ENCODE data around the gene CACNA1I.
"Not testable (repeated sequence)": the region's sequence is repeated elsewhere in the genome, so short reads cannot be mapped to it uniquely, and the experiment has no call there.

CACNA1I gene

GRCh38 chr22:39719559-39720450 lies 149.3 kb downstream of the CACNA1I start:
- no peak for DNase-seq (ENCODE audit: low spot score)

- no peak for DNase-seq (ENCODE audit: low spot score)
Measured at GRCh38 chr22:39721206-39722031, 150.9 kb downstream of the CACNA1I start.

GRCh38 chr22:39722032-39722325 lies 151.4 kb downstream of the CACNA1I start:
- DNase-seq (ENCODE audit: low spot score) = no peak

GRCh38 chr22:39722501-39722900 lies 151.9 kb downstream of the CACNA1I start:
- no peak for DNase-seq (ENCODE audit: low spot score)

GRCh38 chr22:39723463-39723862 lies 152.9 kb downstream of the CACNA1I start:
- no peak for DNase-seq (ENCODE audit: low spot score)

GRCh38 chr22:39723899-39724351 lies 153.4 kb downstream of the CACNA1I start:
- DNase-seq (ENCODE audit: low spot score) = no peak

- no peak for DNase-seq (ENCODE audit: low spot score)
Measured at GRCh38 chr22:39724390-39724789, 153.8 kb downstream of the CACNA1I start.

GRCh38 chr22:39724857-39725256 lies 154.3 kb downstream of the CACNA1I start:
- no peak for DNase-seq (ENCODE audit: low spot score)

GRCh38 chr22:39725351-39726035 lies 154.9 kb downstream of the CACNA1I start:
- no peak for DNase-seq (ENCODE audit: low spot score)

- DNase-seq (ENCODE audit: low spot score) = no peak
Measured at GRCh38 chr22:39727541-39727940, 157.0 kb downstream of the CACNA1I start.

GRCh38 chr22:39728236-39728860 lies 157.8 kb downstream of the CACNA1I start:
- DNase-seq (ENCODE audit: low spot score) = no peak

GRCh38 chr22:39729141-39729934 lies 158.8 kb downstream of the CACNA1I start:
- no peak for DNase-seq (ENCODE audit: low spot score)

- DNase-seq (ENCODE audit: low spot score) = no peak
Measured at GRCh38 chr22:39731481-39731880, 160.9 kb downstream of the CACNA1I start.

- DNase-seq (ENCODE audit: low spot score) = no peak
Measured at GRCh38 chr22:39731881-39732555, 161.5 kb downstream of the CACNA1I start.

- no peak for DNase-seq (ENCODE audit: low spot score)
Measured at GRCh38 chr22:39732625-39733024, 162.1 kb downstream of the CACNA1I start.

GRCh38 chr22:39733191-39733590 lies 162.6 kb downstream of the CACNA1I start:
- DNase-seq (ENCODE audit: low spot score) = no peak

GRCh38 chr22:39734046-39734445 lies 163.5 kb downstream of the CACNA1I start:
- DNase-seq (ENCODE audit: low spot score) = not testable (repeated sequence)

- DNase-seq (ENCODE audit: low spot score) = no peak
Measured at GRCh38 chr22:39734866-39735265, 164.3 kb downstream of the CACNA1I start.

- DNase-seq (ENCODE audit: low spot score) = no peak
Measured at GRCh38 chr22:39735776-39736175, 165.2 kb downstream of the CACNA1I start.

- DNase-seq (ENCODE audit: low spot score) = no peak
Measured at GRCh38 chr22:39738746-39739145, 168.2 kb downstream of the CACNA1I start.

Measured in kidney tubule cell (primary cell).